CD4-positive, CD25-positive, alpha-beta regulatory T cell (primary cell): ENCODE data around the gene PFDN6. TPM values are rescaled to one million over a fixed set of nuclear protein-coding genes. Genes with fewer than 3 reads are reported as not detected.

ENCODE experiments used
- ATAC-seq, 2 donors: fragments of 150-1000 bp; cut with Tn5 transposase; one replicate each; pipeline ENCODE4 v1.10.0; 2021; ENCODE audit warnings: low read depth in 2 of 2, moderate number of reproducible peaks in 2 of 2, moderate library complexity in 1 of 2
- DNase-seq, 3 donors: peaks; one replicate each; pipeline versions ENCODE4 v3.0.0 to v3.0.0-alpha.2; 2012 to 2022; ENCODE audit warnings: mixed read lengths in 1 of 3
- H3K27ac ChIP-seq: one replicate; pipeline ENCODE4 v1.7.0; 2013; ENCODE audit warnings: mild to moderate bottlenecking, low read length; ENCODE audit not compliant: insufficient read depth, poor library complexity, severe bottlenecking
- H3K27me3 ChIP-seq: one replicate; pipeline ENCODE4 v1.7.0; 2013; ENCODE audit warnings: low read length; ENCODE audit not compliant: control insufficient read depth, insufficient read depth
- H3K36me3 ChIP-seq: one replicate; pipeline ENCODE4 v1.7.0; 2013; ENCODE audit warnings: mild to moderate bottlenecking, low read length, moderate library complexity; ENCODE audit not compliant: control insufficient read depth, insufficient read depth
- H3K4me1 ChIP-seq: 2 replicates; pipeline ENCODE4 v1.7.0; 2013; ENCODE audit warnings: mild to moderate bottlenecking, low read length; ENCODE audit not compliant: insufficient read depth, control insufficient read depth, poor library complexity, severe bottlenecking
- H3K4me3 ChIP-seq: one replicate; pipeline ENCODE4 v1.7.0; 2013; ENCODE audit warnings: low read depth, mild to moderate bottlenecking, low read length, moderate library complexity
- H3K9me3 ChIP-seq, 2 experiments: 1 replicate in 1 of 2; 2 replicates in 1 of 2; pipeline ENCODE4 v1.7.0; 2013; ENCODE audit warnings: low read length in 2 of 2, mild to moderate bottlenecking in 1 of 2, moderate library complexity in 1 of 2; ENCODE audit not compliant: control insufficient read depth in 2 of 2
- H3K27ac Mint-ChIP-seq, 3 donors: one replicate each; pipeline ENCODE4 v1.8.0; 2020 to 2022; ENCODE audit warnings: mild to moderate bottlenecking in 3 of 3, mixed read lengths in 3 of 3, moderate library complexity in 2 of 3
- H3K27me3 Mint-ChIP-seq: one replicate; pipeline ENCODE4 v1.8.0; 2022; ENCODE audit warnings: mild to moderate bottlenecking, mixed read lengths
- H3K36me3 Mint-ChIP-seq: one replicate; pipeline ENCODE4 v1.8.0; 2020; ENCODE audit warnings: mixed read lengths
- H3K4me1 Mint-ChIP-seq, 4 donors: one replicate each; pipeline ENCODE4 v1.8.0; 2020 to 2022; ENCODE audit warnings: mixed read lengths in 4 of 4, mild to moderate bottlenecking in 1 of 4
- H3K4me3 Mint-ChIP-seq, 4 donors: one replicate each; pipeline ENCODE4 v1.8.0; 2020 to 2022; ENCODE audit warnings: mild to moderate bottlenecking in 4 of 4, mixed read lengths in 4 of 4, moderate library complexity in 3 of 4
- H3K9me3 Mint-ChIP-seq, 7 donors: one replicate each; pipeline ENCODE4 v1.8.0; 2020 to 2022; ENCODE audit warnings: mixed read lengths in 7 of 7, mild to moderate bottlenecking in 3 of 7, moderate library complexity in 2 of 7
- polyA plus RNA-seq, 4 donors: library from polyadenylated mRNA; unstranded; fragments of 300-500 nt; fragmentation: Illumina TruSeq; gene quantifications; one replicate each; pipeline ENCODE4 v1.2.3, GENCODE V29; 2021
- total RNA-seq: library from RNA; stranded (reverse); gene quantifications from one replicate; pipeline ENCODE4 v1.2.3, GENCODE V29; 2022

The PFDN6 gene
- total and polyA plus RNA-seq, 5 donors from 2014 or later: 20.0 to 47.0 (median 35.1) TPM

DNA sequence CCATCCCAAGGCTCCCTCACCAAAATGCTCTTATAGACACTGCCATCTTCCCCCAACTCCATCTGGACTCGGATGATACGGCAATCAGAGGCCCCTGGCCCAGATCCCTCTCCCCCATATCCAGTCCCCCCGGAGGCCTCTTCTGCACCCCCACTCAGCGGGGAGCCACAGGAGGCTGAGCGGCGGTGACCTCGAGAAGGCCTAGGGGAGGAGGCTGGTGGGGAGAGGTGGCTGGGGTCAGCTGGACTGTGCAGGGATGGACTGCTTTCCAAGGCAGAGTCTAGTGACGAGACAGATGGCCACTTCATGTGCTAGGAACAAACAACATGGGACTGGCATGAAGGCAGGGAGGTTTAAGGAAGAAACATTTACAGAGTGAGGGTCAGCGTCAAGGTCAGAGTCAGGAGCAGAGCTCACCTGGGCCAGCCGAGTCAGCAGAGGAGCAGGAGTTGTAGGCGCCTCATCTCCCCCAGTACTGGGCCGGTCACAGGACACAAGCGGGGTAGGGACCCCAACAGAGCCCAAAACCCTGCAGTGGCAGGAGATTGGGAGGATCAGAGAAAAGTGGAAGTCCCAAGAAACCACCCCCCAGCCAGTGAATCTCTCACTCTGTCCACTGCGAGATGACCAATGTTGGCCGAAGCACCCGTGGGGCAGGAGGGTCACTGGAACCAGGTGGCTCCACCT, 3.7 kb downstream of the PFDN6 start:
- DNase-seq (no peak), ATAC-seq (no peak)
- Histone ChIP-seq H3K4me3 (no peak overlapping the region), H3K4me1 (peaks cover 34% of the 10 kb centered on the region), H3K27ac (no peak overlapping the region), H3K9me3 (no peaks in the 10 kb centered on the region), H3K36me3 (peaks cover 45% of the 10 kb centered on the region), H3K27me3 (no peaks in the 10 kb centered on the region)
- H3K9me3 Mint-ChIP-seq: peaks cover 0 to 2% (median 0%) of the 10 kb centered on the region in 7 donors
- no peaks in the 10 kb centered on the region for H3K27me3 Mint-ChIP-seq
- H3K4me3 Mint-ChIP-seq: peak overlapping the region in 1 of 4 donors; percentile 62
- peak overlapping the region in 1 of 3 donors; percentile 20 for H3K27ac Mint-ChIP-seq
- H3K36me3 Mint-ChIP-seq: peaks cover 14% of the 10 kb centered on the region
- H3K4me1 Mint-ChIP-seq: peaks cover 13 to 58% (median 24%) of the 10 kb centered on the region in 4 donors

DNA sequence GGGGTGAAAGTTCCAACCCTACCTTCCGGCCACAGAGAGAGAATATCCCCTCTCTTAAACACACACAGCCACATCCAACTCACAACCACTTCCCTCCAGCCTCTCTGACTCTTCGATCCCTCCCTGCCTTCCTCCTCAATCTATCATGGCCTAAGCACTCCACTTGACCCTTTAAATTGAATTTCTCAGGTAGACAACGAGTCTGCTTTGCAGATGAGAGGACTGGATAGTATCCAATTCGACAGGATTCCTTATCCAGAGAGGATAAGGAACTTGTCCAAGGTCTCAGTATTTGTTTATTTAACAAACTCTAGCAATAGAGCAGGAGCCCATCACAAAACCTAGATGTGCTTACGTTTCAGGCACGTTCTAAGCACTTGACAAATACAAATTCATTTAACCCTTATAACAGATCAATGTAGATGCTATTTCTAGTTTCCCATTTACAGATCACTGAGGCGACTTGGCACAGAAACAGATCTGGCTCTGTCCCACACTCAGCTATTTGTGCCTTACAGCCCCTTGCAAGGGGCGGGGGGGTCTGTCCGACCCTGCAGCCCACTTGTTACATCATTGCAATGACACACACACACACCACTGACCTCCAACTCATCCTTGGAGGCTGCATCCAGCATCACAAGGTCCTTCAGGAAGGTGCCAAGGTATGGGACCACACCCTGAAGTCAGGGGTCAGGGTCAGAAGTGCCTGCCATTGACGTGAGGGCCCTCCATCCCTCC, 4.9 kb downstream of the PFDN6 start:
- Histone ChIP-seq H3K27ac (no peak overlapping the region), H3K9me3 (no peaks in the 10 kb centered on the region), H3K27me3 (no peaks in the 10 kb centered on the region), H3K4me1 (peaks cover 29% of the 10 kb centered on the region), H3K36me3 (peaks cover 45% of the 10 kb centered on the region), H3K4me3 (no peak overlapping the region)
- peaks cover 0 to 3% (median 0%) of the 10 kb centered on the region in 7 donors for H3K9me3 Mint-ChIP-seq
- H3K27ac Mint-ChIP-seq: peak overlapping the region in 1 of 3 donors; percentile 72
- H3K4me1 Mint-ChIP-seq: peaks cover 9 to 47% (median 22%) of the 10 kb centered on the region in 4 donors
- peaks cover 2% of the 10 kb centered on the region for H3K27me3 Mint-ChIP-seq
- H3K4me3 Mint-ChIP-seq: peak overlapping the region in 2 of 4 donors; percentile 73
- H3K36me3 Mint-ChIP-seq: peaks cover 11% of the 10 kb centered on the region
- DNase-seq: no peak
- no peak for ATAC-seq

DNA sequence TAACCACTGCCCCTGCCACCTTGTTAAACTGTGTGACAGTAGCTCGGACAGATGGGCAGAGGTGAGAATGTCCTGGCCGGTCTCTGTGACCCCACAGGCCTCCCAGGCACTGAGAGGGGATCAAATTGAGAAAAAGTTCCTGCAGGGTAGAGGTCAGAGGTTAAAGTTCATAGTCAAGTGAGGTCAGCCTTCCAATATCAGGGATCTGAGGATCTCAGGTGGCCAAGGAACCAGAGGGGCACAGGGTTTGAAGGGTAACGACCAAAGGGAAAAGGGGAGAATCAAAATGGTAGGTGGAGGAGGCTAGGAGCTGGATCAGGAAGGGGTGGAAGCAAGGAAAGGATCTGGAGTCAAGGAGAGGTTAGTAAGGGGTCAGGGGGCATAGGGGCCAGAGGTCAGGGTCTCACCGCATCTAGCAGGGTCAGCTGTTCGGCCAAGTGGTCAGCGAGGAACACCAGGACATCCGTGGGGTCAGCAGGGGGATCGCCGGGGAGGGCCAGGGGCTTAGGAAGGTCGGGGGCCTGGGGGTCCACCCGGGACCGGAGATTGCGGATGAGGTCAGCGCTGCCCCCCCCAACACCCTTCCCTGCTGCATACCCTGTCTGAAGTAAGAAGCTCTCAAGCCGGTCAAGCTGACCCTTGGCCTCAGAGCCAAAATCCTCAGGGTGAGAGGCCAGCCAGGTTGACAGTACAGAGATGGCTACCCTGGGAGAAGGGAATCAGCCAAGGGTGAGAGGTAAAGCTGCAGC, 6.4 kb downstream of the PFDN6 start:
- Mint-ChIP-seq H3K27me3 (peaks cover 10% of the 10 kb centered on the region), H3K4me1 (peaks cover 5 to 47% (median 20%) of the 10 kb centered on the region in 4 donors), H3K36me3 (peaks cover 8% of the 10 kb centered on the region), H3K27ac (peak overlapping the region; percentile 40 to 100 (median 67)), H3K9me3 (peaks cover 0 to 3% (median 0%) of the 10 kb centered on the region in 7 donors), H3K4me3 (peak overlapping the region; percentile 49 to 100 (median 78))
- peaks cover 45% of the 10 kb centered on the region for H3K36me3 ChIP-seq
- no peaks in the 10 kb centered on the region for H3K9me3 ChIP-seq
- H3K27me3 ChIP-seq: no peaks in the 10 kb centered on the region
- ATAC-seq: no peak
- no peak overlapping the region for H3K4me3 ChIP-seq
- DNase-seq: no peak
- no peak overlapping the region for H3K27ac ChIP-seq
- peaks cover 27% of the 10 kb centered on the region for H3K4me1 ChIP-seq

DNA sequence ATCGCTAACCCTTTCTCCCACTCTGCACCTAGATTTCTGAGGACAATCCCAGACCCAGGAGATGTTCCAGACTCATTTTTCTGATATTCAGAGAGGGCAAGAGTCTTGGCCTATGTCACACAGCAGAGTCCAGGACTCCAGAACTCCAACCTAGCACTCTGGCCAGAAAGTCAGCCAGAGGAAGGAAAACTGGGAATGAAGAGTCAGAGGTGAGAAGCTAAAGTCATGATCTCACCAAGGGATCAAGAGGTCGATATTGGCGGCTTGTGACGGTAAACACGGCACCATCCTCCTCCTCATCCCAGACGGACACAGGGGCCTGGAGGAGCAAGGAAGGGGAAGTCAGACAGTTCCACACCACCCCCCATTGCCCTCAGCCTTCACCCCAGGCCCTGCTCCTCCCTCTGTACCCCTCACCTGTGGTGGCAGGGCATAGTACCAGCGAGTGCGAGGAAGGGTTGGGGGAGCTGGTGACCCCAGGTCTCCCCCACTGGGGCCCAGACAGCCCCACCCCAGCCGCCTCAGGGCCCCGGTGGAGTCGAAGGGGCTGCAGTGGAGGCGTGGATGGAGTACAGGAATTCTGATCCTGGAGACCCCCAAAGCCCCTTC, 7.5 kb downstream of the PFDN6 start:
- Mint-ChIP-seq H3K27ac (peak overlapping the region in 2 of 3 donors; percentile 55 to 100), H3K36me3 (peaks cover 8% of the 10 kb centered on the region)
- no peak for ATAC-seq

DNA sequence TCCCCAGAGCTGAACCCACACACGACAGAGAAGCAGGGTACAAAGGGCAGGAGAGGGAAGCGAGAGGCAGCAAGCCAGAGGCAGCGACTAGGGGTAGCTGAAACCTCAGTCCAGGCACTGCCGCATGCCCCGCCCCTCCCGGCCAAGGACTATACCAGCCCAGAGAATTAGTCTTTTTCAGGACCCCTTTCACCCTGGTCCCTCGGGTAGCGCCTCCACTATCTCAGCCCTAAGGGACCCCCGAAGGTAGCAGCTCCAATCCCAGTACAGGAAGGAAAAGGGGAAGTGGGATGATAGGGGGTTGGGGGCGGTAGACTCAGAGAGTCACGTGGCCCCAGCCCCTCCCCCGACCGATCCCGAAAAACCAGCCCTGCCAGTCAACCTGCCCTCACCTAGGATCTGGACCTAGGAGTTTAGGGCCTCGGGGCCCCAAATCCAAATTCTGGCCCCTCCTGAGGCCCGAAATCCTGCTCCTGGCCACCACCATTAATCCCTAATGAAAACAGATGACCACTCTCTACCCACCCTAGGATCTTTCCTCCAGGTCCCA, 8.1 kb downstream of the PFDN6 start:
- no peak overlapping the region for H3K4me3 ChIP-seq
- H3K9me3 Mint-ChIP-seq: peaks cover 0 to 3% (median 0%) of the 10 kb centered on the region in 7 donors
- H3K4me1 Mint-ChIP-seq: peaks cover 0 to 48% (median 22%) of the 10 kb centered on the region in 4 donors
- H3K4me3 Mint-ChIP-seq: peak overlapping the region; percentile 80 to 100 (median 97)
- peaks cover 10% of the 10 kb centered on the region for H3K27me3 Mint-ChIP-seq
- H3K36me3 Mint-ChIP-seq: peaks cover 8% of the 10 kb centered on the region
- no peaks in the 10 kb centered on the region for H3K27me3 ChIP-seq
- peak overlapping the region; percentile 92 for H3K27ac ChIP-seq
- peaks cover 34% of the 10 kb centered on the region for H3K36me3 ChIP-seq
- peak overlapping the region in 1 of 3 donors; percentile 100 for H3K27ac Mint-ChIP-seq
- DNase-seq: no peak
- H3K4me1 ChIP-seq: peaks cover 27% of the 10 kb centered on the region
- ATAC-seq: no peak
- H3K9me3 ChIP-seq: no peaks in the 10 kb centered on the region

More for the DNA sequence above, 7.5 kb downstream of the PFDN6 start:
- Histone ChIP-seq H3K27me3 (no peaks in the 10 kb centered on the region), H3K9me3 (no peaks in the 10 kb centered on the region), H3K4me3 (no peak overlapping the region), H3K4me1 (peaks cover 27% of the 10 kb centered on the region), H3K27ac (peak overlapping the region; percentile 92), H3K36me3 (peaks cover 39% of the 10 kb centered on the region)
- DNase-seq: no peak
- peaks cover 0 to 51% (median 22%) of the 10 kb centered on the region in 4 donors for H3K4me1 Mint-ChIP-seq
- H3K27me3 Mint-ChIP-seq: peaks cover 10% of the 10 kb centered on the region
- peak overlapping the region; percentile 80 to 100 (median 97) for H3K4me3 Mint-ChIP-seq
- H3K9me3 Mint-ChIP-seq: peaks cover 0 to 3% (median 0%) of the 10 kb centered on the region in 7 donors

DNA sequence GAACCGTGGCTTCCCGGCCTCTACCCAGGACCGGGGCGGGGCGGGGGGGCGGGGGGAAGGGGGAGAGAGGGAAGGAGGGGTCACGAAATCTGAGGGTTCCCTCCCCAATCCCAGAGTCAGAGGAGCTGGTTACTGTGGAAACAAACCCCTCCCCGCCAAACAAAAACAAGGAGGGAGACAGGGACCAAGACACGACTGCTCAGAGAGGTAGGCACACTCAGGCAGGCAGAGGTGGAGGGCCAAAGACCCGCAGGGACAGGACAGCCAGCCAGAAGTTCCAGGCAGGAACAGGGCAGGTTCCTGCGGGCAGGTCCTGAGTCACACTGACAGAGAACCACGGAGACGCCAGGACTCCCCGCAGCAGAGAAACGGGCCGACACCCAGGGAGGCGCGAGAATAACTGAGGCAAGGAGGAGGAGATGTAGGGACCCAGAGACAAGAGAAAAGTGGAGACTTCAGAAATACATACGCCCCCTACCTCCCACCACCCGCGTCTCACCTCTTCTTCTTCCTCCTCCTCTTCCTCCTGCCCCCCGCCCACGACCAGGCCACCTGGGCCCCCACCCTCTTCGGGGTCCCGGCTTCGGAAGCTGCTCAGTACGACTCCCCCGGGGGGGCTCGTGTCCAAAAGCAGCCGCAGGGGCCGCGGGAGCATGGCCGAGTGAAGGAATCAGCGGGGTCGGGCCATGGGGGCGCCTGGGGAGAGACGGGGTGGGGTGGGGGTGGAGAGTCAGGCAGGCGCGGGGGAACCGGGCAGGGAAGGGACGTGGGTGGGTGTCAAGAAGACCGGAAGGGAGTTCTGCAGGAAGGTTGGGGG, 8.8 kb downstream of the PFDN6 start:
- H3K9me3 Mint-ChIP-seq: peaks cover 0 to 3% (median 0%) of the 10 kb centered on the region in 7 donors
- peak overlapping the region; percentile 98 to 100 (median 100) for H3K27ac Mint-ChIP-seq
- DNase-seq (peak; percentile 54 to 69 (median 63)), ATAC-seq (peak in 1 of 2 donors; percentile 6)
- peaks cover 0 to 48% (median 22%) of the 10 kb centered on the region in 4 donors for H3K4me1 Mint-ChIP-seq
- Histone ChIP-seq H3K9me3 (no peaks in the 10 kb centered on the region), H3K4me3 (peak overlapping the region; percentile 67), H3K4me1 (peaks cover 27% of the 10 kb centered on the region), H3K27ac (peak overlapping the region; percentile 92), H3K27me3 (no peaks in the 10 kb centered on the region), H3K36me3 (peaks cover 30% of the 10 kb centered on the region)
- H3K36me3 Mint-ChIP-seq: peaks cover 8% of the 10 kb centered on the region
- peaks cover 10% of the 10 kb centered on the region for H3K27me3 Mint-ChIP-seq
- H3K4me3 Mint-ChIP-seq: peak overlapping the region; percentile 95 to 100 (median 100)
